Erythroblast (primary cell): Measurements from ENCODE around the gene KRT77.

Experiments used
- GATA1 ChIP-seq: IDR thresholded peaks from 2 replicates; pipeline ENCODE4 v1.6.1; 2011; ENCODE audit warnings: low read depth, mild to moderate bottlenecking, control low read depth, low read length, moderate library complexity
- POLR2A ChIP-seq: IDR thresholded peaks from 2 replicates; pipeline ENCODE4 v1.6.1; 2011; ENCODE audit warnings: mild to moderate bottlenecking, low read length

- TF ChIP-seq POLR2A: no peak
- TF ChIP-seq GATA1: no peak
Observed at GRCh38 chr12:52740584-52740983, 37.3 kb upstream of the KRT77 start.
